Astrocyte (in vitro differentiated cells and primary cell): ENCODE measurements around the gene PTGR1. TPM values are rescaled to one million over a fixed set of nuclear protein-coding genes. Genes with fewer than 3 reads are reported as not detected.

ENCODE experiments used
- DNase-seq: peaks from one replicate; pipeline ENCODE4 v3.0.0-alpha.2; 2010; ENCODE audit warnings: low read depth
- FAIRE-seq: peaks from 2 replicates; lab custom pipeline; 2011; peaks lifted over from hg19 to GRCh38; lab: Jason Lieb, UNC
- H2AFZ ChIP-seq: 2 replicates; pipeline ENCODE4 v1.6.0; 2012; ENCODE audit warnings: low read depth, low read length, inconsistent platforms
- H3K27ac ChIP-seq: 2 replicates; pipeline ENCODE4 v1.5.1; 2011; ENCODE audit warnings: low read depth, low read length, inconsistent platforms
- H3K27me3 ChIP-seq: 2 replicates; pipeline ENCODE4 v1.6.0; 2011; ENCODE audit warnings: low read length, inconsistent platforms; ENCODE audit not compliant: insufficient read depth
- H3K36me3 ChIP-seq: 2 replicates; pipeline ENCODE4 v1.5.1; 2011; ENCODE audit warnings: low read length, inconsistent platforms; ENCODE audit not compliant: insufficient read depth
- H3K4me1 ChIP-seq: 2 replicates; pipeline ENCODE4 v1.5.1; 2011; ENCODE audit warnings: low read length, inconsistent platforms; ENCODE audit not compliant: insufficient read depth
- H3K4me2 ChIP-seq: 2 replicates; pipeline ENCODE4 v1.6.0; 2012; ENCODE audit warnings: low read length, inconsistent platforms
- H3K4me3 ChIP-seq: 2 replicates; pipeline ENCODE4 v1.5.1; 2011; ENCODE audit warnings: low read depth, mild to moderate bottlenecking, low read length, inconsistent platforms; ENCODE audit not compliant: insufficient read depth
- H3K79me2 ChIP-seq: 2 replicates; pipeline ENCODE4 v1.6.0; 2012; ENCODE audit warnings: mild to moderate bottlenecking, low read length, inconsistent platforms; ENCODE audit not compliant: insufficient read depth
- H3K9ac ChIP-seq: 2 replicates; pipeline ENCODE4 v1.6.0; 2012; ENCODE audit warnings: mild to moderate bottlenecking, low read length, inconsistent platforms
- H3K9me3 ChIP-seq: 2 replicates; pipeline ENCODE4 v1.5.1; 2012; ENCODE audit warnings: low read depth, mild to moderate bottlenecking, low read length, inconsistent platforms; ENCODE audit not compliant: insufficient read depth
- H4K20me1 ChIP-seq: 2 replicates; pipeline ENCODE4 v1.6.0; 2012; ENCODE audit warnings: low read length, inconsistent platforms; ENCODE audit not compliant: insufficient read depth
- H3K27ac Mint-ChIP-seq: one replicate; pipeline ENCODE4 v1.8.0; 2021; ENCODE audit warnings: mild to moderate bottlenecking, mixed read lengths; ENCODE audit not compliant: unreplicated experiment
- H3K27me3 Mint-ChIP-seq: one replicate; pipeline ENCODE4 v1.8.0; 2021; ENCODE audit warnings: low read depth, mixed read lengths; ENCODE audit not compliant: unreplicated experiment
- H3K36me3 Mint-ChIP-seq: one replicate; pipeline ENCODE4 v1.8.0; 2021; ENCODE audit warnings: low read depth, mixed read lengths; ENCODE audit not compliant: unreplicated experiment
- H3K4me1 Mint-ChIP-seq: one replicate; pipeline ENCODE4 v1.8.0; 2021; ENCODE audit warnings: low read depth, mixed read lengths; ENCODE audit not compliant: unreplicated experiment
- H3K4me3 Mint-ChIP-seq: one replicate; pipeline ENCODE4 v1.8.0; 2021; ENCODE audit warnings: mild to moderate bottlenecking, moderate library complexity, mixed read lengths; ENCODE audit not compliant: unreplicated experiment
- H3K9me3 Mint-ChIP-seq: one replicate; pipeline ENCODE4 v1.8.0; 2021; ENCODE audit warnings: mild to moderate bottlenecking, mixed read lengths; ENCODE audit not compliant: unreplicated experiment
- EZH2 ChIP-seq: IDR thresholded peaks from 2 replicates; pipeline ENCODE4 v1.6.1; 2012; ENCODE audit warnings: mild to moderate bottlenecking, low read length, inconsistent platforms; ENCODE audit not compliant: insufficient read depth
- total RNA-seq: library from RNA; stranded (reverse); gene quantifications from 2 replicates; pipeline ENCODE4 v1.2.1, GENCODE V29; 2021
- TF ChIP-seq, protein P1 (sequence below): IDR thresholded peaks from 2 replicates; pipeline ENCODE4 v1.5.1; 2011; ENCODE audit warnings: low read depth, mild to moderate bottlenecking, inconsistent platforms, low read length, moderate library complexity; ENCODE audit not compliant: insufficient read depth

Gene PTGR1
- total RNA-seq, 1 donor from 2014 or later: 43.5 TPM

DNA sequence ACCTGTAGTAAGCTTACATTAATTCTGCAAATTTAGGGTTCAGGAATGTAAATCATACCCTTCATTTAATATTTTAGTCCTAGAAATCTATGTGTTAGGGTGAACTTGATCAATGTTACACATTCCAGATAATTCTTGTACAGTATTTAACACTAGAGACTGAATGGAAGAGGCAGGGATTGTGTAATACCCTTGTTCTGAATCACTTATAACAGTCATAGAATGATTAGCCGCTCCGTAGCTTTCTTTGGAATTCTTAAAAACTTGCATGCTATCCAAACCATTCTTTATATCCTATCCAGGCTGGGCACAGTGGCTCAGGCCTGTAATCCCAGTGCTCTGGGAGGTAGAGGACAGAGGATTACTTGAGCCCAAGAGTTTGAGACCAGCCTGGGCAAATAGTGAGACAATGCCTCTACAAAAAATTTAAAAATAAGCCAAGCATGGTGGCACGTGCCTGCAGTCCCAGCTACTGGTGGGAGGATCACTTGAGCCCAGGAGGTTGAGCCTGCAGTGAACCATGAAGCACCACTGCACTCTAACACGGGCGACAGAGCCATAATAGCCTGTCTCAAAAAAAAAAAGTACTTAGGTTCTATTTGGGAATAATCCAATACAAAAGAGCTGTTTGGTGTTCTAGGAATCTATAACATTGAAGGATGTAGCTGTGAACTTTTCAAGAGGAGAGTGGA lies 66.2 kb downstream of the PTGR1 start:
- Histone ChIP-seq H3K27me3 (no peaks in the 10 kb centered on the region), H3K4me3 (no peak overlapping the region), H3K9ac (no peak overlapping the region), H4K20me1 (no peaks in the 10 kb centered on the region), H3K36me3 (no peaks in the 10 kb centered on the region), H3K4me2 (no peak overlapping the region), H3K79me2 (no peaks in the 10 kb centered on the region), H2AFZ (no peak overlapping the region), H3K9me3 (peaks cover 4% of the 10 kb centered on the region), H3K4me1 (no peaks in the 10 kb centered on the region), H3K27ac (no peak overlapping the region)
- Mint-ChIP-seq H3K4me1 (no peaks in the 10 kb centered on the region), H3K27me3 (no peaks in the 10 kb centered on the region), H3K27ac (no peak overlapping the region), H3K36me3 (peaks cover 17% of the 10 kb centered on the region), H3K4me3 (no peak overlapping the region), H3K9me3 (peaks cover 30% of the 10 kb centered on the region)
- no peak for FAIRE-seq
- peak; percentile 42 for DNase-seq
- TF ChIP-seq EZH2: no peak
- TF ChIP-seq, protein P1, sequence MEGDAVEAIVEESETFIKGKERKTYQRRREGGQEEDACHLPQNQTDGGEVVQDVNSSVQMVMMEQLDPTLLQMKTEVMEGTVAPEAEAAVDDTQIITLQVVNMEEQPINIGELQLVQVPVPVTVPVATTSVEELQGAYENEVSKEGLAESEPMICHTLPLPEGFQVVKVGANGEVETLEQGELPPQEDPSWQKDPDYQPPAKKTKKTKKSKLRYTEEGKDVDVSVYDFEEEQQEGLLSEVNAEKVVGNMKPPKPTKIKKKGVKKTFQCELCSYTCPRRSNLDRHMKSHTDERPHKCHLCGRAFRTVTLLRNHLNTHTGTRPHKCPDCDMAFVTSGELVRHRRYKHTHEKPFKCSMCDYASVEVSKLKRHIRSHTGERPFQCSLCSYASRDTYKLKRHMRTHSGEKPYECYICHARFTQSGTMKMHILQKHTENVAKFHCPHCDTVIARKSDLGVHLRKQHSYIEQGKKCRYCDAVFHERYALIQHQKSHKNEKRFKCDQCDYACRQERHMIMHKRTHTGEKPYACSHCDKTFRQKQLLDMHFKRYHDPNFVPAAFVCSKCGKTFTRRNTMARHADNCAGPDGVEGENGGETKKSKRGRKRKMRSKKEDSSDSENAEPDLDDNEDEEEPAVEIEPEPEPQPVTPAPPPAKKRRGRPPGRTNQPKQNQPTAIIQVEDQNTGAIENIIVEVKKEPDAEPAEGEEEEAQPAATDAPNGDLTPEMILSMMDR: no peak

DNA sequence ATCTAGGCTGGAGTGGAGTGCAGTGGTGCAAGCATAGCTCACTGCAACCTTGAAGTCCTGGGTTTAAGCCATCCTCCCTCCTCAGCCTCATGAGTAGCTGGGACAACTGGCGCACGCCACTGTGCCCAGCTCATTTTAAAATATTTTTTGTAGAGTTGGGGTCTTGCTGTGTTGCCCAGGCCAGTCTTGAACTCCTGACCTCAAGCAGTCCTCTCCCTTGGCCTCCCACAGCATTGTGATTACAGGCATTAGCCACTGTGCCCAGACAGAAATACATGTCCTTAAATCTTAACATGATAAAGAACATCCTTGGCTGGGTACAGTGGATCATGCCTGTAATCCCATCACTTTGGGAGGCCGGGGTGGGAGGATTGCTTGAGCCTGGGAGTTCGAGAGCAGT lies 67.7 kb downstream of the PTGR1 start:
- no peaks in the 10 kb centered on the region for H3K36me3 ChIP-seq
- DNase-seq: no peak

More for the DNA sequence above, 67.7 kb downstream of the PTGR1 start:
- H3K4me2 ChIP-seq: no peak overlapping the region
- H3K9me3 ChIP-seq: no peaks in the 10 kb centered on the region
- TF ChIP-seq EZH2: no peak
- TF ChIP-seq, protein P1: no peak
- no peak overlapping the region for H3K4me3 ChIP-seq
- H3K27me3 ChIP-seq: no peaks in the 10 kb centered on the region
- H3K27ac ChIP-seq: no peak overlapping the region
- no peaks in the 10 kb centered on the region for H3K27me3 Mint-ChIP-seq
- H2AFZ ChIP-seq: no peak overlapping the region
- H3K79me2 ChIP-seq: no peaks in the 10 kb centered on the region
- H3K4me1 Mint-ChIP-seq: no peaks in the 10 kb centered on the region
- H3K9me3 Mint-ChIP-seq: peaks cover 20% of the 10 kb centered on the region
- H3K4me1 ChIP-seq: no peaks in the 10 kb centered on the region
- H3K27ac Mint-ChIP-seq: no peak overlapping the region
- no peak overlapping the region for H3K9ac ChIP-seq
- no peaks in the 10 kb centered on the region for H4K20me1 ChIP-seq
- no peak overlapping the region for H3K4me3 Mint-ChIP-seq
- FAIRE-seq: no peak
- H3K36me3 Mint-ChIP-seq: peaks cover 11% of the 10 kb centered on the region
